HTR-8/SVneo (cell line): ENCODE results near the gene RNF25.

Experiments used
- DNase-seq: peaks from one replicate; pipeline ENCODE4 v3.0.0; 2011; ENCODE audit warnings: low spot score, mixed read lengths; ENCODE audit not compliant: insufficient read length
- FAIRE-seq: peaks from 2 replicates; lab custom pipeline; 2011; peaks lifted over from hg19 to GRCh38; lab: Jason Lieb, UNC

The RNF25 gene

DNA sequence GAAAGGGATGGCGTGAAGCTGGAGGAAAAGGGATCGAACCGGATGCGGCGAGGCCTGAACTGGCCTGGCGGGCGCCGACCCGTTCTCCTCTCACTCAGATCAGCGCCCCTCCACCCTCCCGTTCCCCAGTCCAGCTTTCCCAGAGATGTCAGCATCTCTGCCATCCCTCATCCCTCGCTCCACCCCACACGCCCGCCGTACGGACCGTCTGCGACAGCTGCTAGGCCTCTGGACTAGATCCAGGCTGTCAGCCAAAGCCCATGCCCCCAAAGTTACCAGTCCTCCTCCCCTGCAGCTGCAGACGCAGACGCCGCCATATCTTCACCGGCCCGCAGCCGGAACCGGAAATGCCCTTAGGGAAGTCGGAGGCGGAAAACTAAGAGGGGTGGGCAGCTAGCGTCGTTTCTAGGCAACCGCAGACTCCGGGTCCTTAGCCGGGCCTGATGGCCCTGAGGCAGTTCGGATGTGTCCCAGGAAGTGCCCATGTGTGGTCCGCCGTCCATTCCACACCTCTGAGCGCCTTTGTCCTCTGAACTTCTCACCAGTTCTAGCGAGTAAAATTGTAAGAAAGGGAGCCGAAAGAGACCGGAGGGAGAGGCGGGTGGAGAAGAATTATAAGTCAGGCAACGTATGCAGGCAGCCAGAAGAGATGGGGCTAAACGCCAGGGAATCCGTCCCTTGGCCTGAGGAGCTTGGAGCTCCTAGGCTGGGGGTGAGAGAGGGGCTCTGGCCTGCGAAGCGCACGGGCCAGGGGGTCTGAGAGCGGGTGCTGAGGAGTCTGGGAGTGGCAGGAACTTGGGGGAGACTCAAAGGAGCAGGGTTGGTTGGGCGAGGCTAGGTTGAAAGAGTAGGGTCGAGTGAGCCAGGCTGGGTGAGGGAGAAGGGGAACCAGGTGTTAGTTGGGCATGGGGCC lies at the start of gene RNF25, which contains the start of gene STK36:
Gene RNF25, minus strand, starts transcription at position 349 of the 913 bp plus-strand sequence. Its CDS starts 32 bp downstream, at position 317.
Gene STK36, plus strand, starts transcription at position 433 of the 913 bp plus-strand sequence. CDS start 744 bp downstream, outside the sequence.
- FAIRE-seq (peak; percentile 91), DNase-seq (peak; percentile 95)

- FAIRE-seq: no peak
These were observed 49.7 kb upstream of the RNF25 start for GRCh38 chr2:218721488-218721887.

GRCh38 chr2:218720048-218721041 lies 48.5 kb upstream of the RNF25 start:
- DNase-seq: no peak
- FAIRE-seq: no peak

More at GRCh38 chr2:218721488-218721887, 49.7 kb upstream of the RNF25 start:
- DNase-seq: no peak

DNA sequence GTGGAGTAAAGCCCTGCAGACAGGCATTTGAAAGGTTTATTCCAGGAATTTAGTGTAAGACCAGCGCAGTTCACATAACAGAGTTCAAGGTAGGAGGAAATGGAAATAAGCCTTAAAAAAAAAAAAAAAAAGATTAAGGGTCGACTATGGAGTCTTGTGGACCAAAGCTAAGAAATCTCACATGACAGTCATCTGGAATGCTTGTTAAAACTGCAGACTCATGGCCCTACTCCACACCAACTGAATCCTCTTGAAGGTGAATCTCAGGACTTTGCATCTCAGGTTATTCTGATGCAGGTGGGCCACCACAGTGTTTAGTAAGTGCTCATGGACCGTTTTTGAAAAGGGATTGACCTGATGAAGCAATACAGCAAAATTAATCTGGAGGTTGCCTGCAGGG lies 47.7 kb upstream of the RNF25 start:
- FAIRE-seq: no peak
- no peak for DNase-seq

GRCh38 chr2:218718058-218718457 lies 46.3 kb upstream of the RNF25 start:
- no peak for DNase-seq
- FAIRE-seq: no peak

DNA sequence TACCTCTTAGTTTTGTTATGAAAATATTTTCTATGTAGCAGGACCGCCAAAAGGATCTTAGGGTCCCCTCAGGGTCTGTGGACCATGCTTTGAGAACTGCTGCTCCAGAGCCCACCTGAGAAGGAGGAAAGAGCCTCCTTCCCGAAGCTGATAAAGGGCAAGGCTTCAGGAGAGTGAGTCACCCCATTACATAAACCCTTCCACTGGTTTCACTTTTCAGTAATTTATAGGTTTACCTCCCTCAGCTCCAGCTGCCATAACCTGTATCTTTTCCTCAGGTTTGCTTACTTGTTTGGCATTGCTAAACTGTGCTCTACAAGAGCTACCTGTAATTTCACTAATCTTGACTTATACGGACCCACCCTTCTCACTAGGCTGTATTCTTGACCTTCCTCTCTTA lies 45.5 kb upstream of the RNF25 start:
- DNase-seq (peak; percentile 38), FAIRE-seq (no peak)

GRCh38 chr2:218716070-218716469 lies 44.3 kb upstream of the RNF25 start:
- FAIRE-seq (no peak), DNase-seq (no peak)

DNA sequence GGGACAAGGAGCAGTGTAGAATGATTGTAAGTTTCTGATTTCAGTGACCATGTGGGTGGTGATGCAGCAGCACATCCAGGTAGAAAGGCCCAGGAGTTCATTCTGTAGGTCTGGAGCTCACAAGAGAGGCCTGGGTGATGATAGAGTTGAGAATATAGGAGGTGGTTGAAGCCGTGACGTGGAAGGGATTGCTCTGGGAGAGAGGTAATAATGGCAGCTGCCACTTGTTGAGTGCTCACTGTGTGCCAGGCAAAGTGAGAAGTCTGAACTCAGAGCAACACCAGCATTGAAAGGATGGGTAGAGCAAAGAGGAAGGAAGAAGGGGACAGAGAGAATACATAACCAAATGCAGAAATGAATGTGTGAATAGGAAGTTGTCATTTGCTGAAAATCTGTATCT lies 42.1 kb upstream of the RNF25 start:
- FAIRE-seq (no peak), DNase-seq (no peak)

GRCh38 chr2:218711550-218711929 lies 39.7 kb upstream of the RNF25 start:
- no peak for DNase-seq
- no peak for FAIRE-seq

DNA sequence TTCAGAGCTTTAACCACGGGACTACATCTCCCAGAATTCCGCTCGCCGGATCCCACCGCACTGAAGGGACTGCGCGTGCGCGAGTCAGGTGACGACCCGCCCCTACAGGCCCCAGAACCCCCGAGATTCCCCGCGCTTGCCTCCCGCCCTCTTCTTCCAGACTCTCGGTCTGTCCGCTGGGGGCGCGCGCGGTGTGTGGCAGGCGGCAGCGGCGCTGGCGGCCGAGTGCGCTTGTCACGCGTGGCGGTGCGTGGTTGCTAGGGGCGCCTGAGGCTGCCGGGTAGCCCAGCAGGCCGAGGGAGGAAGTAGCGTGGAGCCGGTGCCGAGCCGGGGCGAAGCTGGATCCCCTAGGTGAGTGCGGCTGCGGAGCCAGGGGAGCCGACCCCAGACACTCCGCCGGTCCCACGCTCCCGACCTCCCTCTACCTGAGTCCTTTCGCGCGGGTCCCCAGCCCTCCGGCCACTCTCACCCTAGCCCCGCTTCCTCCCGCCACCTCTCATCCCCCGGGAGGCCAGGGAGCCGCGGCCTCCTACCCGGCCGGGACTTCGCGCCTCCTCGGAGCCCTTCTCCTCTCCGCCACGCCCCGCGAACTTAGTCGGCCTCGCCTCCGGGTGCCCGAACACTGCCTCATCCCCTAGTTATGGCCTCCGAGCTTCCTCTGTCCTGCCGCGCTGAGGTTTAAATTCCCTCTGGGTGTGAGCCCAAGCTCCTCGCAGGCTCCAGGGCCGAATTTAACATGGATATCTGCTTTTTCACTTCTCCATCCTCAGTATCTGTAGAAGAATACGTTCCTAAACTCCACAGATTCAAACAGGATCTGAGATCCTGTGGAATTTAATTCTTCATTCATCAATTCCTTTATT lies 39.1 kb upstream of the RNF25 start, which contains the start of gene TTLL4:
Gene TTLL4, plus strand, starts transcription at position 149 of the 863 bp plus-strand sequence. CDS start 26,842 bp downstream, outside the sequence.
- peak; percentile 98 for DNase-seq
- FAIRE-seq: peak; percentile 36

DNA sequence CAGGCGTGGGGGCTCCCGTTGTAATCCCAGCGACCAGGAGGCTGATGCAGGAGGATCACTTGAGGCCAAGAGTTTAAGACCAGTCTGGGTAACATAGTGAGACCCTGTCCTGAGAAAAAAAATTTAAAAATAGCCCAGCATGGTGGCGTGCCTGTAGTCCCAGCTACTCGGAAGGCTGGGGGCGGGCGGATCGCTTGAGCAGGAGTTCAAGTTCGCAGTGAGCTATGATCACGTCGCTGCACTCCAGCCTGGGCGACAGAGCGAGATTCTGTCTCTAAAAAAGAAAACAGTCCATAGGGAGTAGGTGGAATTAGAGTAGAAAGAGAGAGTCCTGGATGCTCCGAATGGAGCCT lies 38.5 kb upstream of the RNF25 start:
- FAIRE-seq: no peak
- DNase-seq: no peak

DNA sequence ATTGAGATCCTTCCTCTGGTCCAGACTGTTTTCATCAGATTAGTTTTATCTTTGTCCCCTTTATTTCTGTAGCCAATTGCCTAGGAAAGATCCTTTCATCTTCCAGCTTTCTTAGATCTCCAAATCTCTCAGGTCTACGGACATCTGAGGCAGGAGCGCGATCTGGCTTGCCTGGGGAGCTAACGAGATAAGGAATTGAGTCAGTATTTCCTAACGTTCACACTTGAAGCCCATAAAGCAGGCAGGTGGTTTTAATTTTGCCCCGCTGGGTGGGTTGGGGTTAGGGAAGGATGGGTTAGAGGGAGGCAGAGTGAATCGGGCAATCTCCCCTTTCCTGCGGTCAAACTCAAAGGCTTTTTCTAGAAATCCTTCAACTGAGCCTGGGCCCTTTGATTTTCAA lies 38.1 kb upstream of the RNF25 start:
- FAIRE-seq: no peak

DNA sequence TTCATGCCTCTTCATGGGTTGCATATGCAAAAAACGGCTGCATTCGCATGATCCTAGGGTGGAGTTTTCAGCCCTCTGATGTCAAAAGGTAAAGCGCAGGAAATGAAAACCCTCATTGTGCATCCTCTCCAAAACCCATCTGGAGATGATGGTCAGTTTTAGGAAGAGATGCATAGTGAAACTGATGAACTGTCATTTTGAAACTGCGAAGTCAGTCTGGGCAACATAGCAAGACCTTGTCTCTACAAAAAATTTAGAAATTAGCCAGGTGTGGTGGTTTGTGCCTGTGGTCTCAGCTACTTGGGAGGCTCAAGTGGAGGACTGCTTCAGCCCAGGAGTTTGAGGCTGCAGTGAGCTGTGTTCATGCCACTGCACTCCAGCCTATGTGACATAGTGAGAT lies 36.3 kb upstream of the RNF25 start:
- no peak for FAIRE-seq
- no peak for DNase-seq

More for the DNA sequence above, 38.1 kb upstream of the RNF25 start:
- no peak for DNase-seq

GRCh38 chr2:218703341-218703740 lies 31.5 kb upstream of the RNF25 start:
- no peak for FAIRE-seq

GRCh38 chr2:218701806-218702205 lies 30.0 kb upstream of the RNF25 start:
- DNase-seq (no peak), FAIRE-seq (no peak)

More at GRCh38 chr2:218703341-218703740, 31.5 kb upstream of the RNF25 start:
- DNase-seq: no peak

DNA sequence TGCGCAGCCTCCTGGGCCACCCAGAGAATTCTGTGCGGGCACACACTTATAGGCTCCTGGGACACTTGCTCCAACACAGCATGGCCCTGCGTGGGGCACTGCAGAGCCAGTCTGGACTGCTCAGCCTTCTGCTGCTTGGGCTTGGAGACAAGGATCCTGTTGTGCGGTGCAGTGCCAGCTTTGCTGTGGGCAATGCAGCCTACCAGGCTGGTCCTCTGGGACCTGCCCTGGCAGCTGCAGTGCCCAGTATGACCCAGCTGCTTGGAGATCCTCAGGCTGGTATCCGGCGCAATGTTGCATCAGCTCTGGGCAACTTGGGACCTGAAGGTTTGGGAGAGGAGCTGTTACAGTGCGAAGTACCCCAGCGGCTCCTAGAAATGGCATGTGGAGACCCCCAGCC lies 27.1 kb upstream of the RNF25 start:
- FAIRE-seq: no peak
- no peak for DNase-seq

- FAIRE-seq (no peak), DNase-seq (no peak)
These were observed 22.8 kb upstream of the RNF25 start for GRCh38 chr2:218694405-218695145.

DNA sequence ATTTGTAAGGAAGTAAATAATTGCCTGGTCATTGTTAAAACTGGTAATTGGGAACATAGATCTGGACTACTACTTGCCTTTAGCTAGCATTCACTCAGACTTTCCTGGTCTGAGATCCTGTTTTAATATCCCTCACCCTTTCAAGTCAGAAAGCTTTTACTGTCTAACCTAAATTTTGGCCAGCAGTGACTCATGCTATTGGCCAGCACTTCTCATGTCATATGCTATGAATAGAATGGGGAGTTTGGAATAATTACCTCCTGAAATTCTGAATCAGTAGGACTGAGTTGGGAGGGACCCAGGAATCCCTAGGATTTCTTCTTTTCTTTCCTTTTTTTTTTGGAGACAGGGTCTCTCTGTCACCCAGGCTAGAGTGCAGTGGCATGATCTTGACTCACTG lies 19.4 kb upstream of the RNF25 start:
- FAIRE-seq: no peak
- no peak for DNase-seq
